Amniotic stem cell (primary cell): Measurements from ENCODE around the gene GZF1.

Experiments
- DNase-seq: peaks from one replicate; lab custom pipeline; 2025; lab: John Stamatoyannopoulos, UW

GZF1 gene

DNA sequence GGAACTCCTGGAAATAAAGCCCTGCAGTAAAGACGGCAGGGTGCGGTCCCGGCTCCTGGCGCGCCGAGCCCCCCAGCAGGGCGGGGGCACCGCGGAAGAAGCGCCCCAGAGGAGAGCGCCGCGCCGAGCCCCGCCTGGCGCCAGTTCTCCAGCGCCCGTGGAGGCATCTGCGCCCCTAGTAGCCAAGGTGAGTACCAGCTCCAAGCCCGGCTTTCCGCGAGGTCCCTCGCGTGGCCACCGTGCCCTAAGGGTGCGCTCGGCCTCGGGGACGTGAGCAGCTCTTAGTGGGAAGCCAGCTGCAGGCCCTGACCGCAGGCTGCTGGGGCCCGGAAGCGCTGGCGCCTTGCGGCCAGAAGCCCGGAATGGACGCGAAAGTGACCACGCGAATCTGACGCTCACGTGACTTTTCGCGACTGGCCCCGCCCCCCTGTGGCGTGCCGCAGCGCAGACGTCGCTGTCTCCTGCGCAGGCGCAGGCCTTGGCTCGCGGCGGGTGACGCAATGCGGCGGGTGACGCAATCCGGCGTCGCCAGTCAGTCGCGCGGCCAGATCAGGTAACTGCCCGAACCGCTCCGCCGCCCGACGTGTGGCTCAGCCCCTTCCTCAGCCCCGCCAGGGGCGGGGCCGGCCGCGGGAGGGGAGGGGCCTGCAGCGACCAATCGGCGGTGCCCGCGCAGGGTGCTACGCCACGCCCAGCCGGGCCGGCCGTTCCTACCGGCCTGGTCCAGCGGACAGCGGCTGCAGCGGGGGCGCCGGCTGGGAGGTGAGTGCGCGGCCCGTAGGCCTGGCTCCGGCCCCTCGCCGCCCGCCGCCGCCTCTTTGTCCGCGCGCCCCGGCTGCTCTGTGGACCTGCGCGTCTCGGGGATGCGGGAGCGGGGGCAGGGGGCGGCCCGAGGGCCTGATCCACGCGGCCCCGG lies at the start of gene GZF1:
Gene GZF1, plus strand, starts transcription at position 707 of the 916 bp plus-strand sequence. CDS start 2,202 bp downstream, outside the sequence.
- peak; percentile 95 for DNase-seq

DNA sequence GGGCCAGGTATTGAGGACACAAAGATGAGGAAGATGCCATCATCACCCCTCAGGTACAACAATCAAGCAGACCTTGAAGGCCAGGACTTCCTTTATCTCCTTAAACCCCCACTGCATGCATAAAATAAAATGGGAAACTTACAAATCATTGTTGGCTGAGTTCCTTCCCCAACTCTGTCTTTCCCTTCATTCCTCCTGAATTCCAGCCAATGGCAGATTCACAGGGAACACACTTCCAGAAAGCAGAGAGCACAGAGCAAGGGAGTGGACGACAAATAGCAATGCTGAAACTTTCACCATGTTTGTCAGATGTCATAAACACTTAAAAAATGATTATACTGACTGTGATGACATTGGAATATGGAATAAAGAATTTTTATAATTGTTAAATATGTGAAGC lies 48.7 kb upstream of the GZF1 start:
- DNase-seq, result no peak

DNA sequence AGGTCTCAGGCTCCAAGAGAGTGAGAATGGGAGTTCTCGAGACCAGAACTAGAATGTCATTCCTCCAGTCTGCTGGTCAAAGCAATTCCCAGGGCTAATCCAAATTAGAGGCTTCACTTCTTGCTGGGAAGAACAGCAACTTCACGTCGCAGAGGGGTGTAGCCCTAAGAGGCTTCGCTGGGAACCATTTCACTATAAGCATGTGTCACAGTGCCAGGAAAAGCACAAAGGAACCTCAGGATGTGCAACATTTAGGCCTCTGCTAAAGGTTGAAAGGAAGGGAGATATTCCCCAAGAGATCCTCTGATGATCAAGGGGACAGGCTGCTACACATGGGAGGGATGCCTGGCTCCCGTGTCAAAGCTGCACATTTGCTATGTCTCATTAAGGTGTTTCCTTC lies 47.3 kb upstream of the GZF1 start:
- no peak for DNase-seq

- DNase-seq, result no peak
Observed at GRCh38 chr20:23315099-23315498, 46.9 kb upstream of the GZF1 start.

- no peak for DNase-seq
Observed at GRCh38 chr20:23316626-23317025, 45.4 kb upstream of the GZF1 start.

DNA sequence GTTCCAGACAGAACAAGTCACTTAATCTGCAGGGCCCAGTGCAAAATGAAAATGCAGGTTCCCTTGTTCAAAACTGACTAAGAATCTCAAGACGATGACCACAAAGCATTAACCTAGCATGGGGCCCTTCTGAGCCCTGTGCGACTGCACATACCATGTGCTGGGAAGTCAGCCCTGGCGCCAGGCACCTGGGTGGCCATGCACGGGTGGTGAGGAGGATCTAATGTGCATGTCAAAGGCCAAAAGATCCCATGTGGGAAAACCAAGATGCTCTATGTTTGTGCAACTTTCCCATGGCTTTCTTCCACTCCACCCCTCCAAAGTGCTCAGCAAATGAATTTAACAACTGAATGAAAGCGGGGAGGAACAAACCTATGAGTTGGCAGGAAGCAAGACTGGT lies 44.9 kb upstream of the GZF1 start:
- no peak for DNase-seq

DNA sequence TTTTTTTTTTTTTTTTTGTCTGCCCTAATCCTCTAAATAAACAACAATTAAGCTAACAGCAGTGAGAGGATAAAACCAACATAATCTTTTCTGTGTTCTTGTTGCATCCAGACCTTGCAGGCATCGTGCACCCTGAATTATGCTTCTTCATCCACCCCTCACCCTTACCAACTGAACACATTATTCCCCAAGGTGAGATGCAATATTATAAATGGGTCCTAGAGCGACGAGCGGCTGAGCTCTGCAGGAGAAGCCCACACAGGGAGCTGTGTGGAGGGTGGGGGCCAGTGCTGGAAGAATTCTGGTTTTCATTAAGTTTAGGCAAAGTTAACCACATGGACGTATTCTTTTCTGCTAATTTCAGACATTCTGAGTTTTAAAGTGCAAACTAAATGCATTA lies 43.6 kb upstream of the GZF1 start:
- no peak for DNase-seq

DNA sequence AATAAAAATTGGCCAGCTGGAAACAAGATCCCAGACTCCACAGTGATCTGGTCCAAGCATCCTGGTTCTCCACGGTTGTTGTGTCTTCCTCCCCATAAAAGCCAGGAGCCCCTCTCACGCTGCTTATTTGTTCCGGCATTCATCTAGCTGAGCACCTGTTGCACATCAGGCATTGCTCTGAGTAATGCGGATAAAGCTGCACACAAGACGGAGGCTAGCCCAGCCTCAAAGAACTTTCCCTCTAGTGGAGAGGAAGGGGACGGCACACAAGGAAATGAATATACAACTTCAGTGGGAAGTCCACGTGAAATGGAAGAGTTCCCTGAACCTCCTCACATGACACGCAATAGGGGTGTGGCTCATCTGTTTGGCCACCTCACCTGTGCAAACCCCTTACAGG lies 41.7 kb upstream of the GZF1 start:
- no peak for DNase-seq

GRCh38 chr20:23325107-23325506 lies 36.9 kb upstream of the GZF1 start:
- DNase-seq, result no peak

DNA sequence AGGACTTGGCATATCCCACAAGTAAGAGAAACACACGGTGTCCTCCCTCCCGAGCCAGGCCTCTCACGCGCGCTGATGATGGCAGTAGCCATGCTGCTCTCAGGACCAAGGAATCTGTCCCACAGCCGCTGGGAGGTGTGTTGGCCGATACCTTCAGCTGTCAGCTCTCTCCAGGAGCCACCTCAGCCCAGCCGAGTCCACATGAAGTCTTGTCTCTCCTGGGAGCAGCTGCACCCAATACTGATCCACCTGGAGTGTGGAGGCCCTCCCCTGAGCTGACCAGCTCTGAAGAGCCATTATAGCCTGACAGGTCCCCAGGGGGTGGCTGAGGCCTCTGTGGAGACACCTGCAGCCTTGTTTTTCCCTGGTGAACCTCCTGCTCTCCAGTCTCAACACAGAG lies 35.2 kb upstream of the GZF1 start:
- DNase-seq, result no peak

DNA sequence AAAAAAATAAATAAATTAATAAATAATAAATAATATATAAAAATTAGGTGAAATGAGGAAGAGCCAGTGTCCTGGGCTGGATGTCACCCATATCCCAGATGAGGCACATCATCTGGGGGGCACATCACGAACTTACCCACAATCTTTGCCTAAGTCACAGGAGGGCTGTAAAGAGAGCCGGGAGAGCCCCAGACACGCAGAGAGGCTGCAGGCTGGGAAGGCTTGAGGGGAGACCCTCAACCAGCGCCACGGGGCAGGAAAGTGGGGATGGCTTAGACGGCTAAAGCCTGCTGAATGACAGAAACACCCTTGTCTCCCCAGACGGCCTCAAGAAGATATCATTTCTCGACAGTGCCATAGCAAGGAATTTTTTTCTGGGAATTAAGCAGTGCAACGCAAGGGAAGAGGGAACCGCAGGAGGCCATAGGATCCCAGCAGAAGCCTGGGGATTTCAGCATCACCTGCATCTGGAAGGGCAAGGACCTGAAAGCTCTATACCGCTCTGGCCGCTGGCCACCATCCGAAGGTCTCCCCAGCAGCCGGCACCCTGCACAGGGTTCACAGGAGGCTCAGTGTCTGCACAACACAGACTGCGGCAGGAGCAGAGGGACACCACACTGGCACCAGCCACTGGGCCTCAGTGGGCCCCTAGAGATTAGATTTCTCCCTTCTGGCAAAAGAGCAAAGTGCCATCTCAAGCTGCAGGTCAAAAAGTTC lies 34.2 kb upstream of the GZF1 start:
- no peak for DNase-seq

GRCh38 chr20:23331450-23332350 lies 30.3 kb upstream of the GZF1 start:
- DNase-seq, result no peak

DNA sequence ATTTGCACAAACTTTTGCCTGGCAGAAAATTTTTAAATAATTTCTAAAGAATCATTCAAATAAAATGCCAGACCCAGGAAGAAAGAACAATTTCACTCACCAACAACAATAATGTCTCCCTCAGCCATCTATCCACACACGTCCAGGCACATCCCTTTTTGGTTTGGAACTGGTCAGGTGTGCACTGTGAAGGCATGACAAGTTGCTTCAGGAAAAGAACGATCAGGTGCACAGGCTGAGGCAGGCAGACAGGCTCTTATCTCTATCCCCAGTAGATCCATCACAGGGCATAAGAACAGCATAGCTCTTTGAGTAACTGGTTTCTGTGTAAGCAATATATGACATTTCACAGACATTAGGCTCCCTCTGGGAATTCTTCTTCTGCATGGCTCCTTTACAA lies 29.5 kb upstream of the GZF1 start:
- DNase-seq, result no peak

DNA sequence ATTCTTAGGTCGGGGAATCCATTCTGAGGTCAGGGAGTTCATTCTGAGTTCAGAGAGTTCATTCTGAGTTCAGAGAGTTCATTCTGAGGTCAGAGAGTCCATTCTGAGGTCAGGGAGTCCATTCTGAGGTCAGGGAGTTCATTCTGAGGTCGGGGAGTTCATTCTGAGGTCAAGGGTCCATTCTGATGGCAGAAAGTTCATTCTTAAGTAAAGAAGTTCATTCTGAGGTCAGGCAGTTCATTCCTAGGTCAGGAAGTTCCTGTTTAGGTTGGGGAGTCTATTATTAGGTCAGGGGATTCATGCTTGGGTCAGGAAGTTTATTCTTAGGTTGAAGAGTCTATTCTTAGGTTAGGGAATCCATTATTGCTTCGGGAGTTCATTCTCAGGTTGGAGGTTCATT lies 27.9 kb upstream of the GZF1 start:
- no peak for DNase-seq

DNA sequence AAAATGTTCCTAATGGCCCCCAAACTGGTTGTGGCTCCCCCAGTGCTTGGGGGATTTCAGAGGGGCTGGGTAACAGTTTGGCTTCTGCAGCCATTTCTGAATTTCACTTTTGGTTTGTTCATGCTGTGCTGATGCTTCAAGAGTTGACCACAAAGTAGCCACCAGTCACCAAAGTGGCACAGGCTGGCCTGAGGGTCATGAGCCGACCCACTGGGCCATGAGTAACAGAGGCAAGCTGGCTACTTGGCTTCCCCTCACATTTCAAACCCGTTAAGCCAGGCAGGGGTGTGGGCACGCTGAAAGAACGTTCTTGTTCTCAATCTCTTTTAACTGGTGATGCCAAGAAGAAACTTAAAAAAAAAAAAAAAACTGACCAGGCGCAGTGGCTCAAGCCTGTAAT lies 26.5 kb upstream of the GZF1 start:
- no peak for DNase-seq

GRCh38 chr20:23336476-23336875 lies 25.5 kb upstream of the GZF1 start:
- no peak for DNase-seq

GRCh38 chr20:23337312-23337711 lies 24.7 kb upstream of the GZF1 start:
- DNase-seq, result no peak

GRCh38 chr20:23339986-23340385 lies 22.0 kb upstream of the GZF1 start:
- no peak for DNase-seq

DNA sequence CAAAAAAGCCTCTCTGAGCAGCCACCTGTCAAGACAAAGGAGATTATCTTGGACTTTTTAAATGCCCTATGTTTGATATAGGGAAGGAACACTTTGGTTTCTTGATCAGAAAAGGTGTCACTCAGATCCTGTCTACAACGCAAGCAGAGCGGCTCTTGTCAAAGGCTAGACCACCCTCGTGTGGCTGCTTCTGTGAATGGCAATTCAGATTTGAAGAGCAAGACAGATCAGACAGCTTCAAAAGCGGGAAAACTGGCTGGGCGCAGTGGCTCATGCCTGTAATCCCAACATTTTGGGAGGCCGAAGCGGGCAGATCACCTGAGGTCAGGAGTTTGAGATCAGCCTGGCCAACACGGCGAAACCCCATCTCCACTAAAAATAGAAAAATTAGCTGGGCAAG lies 21.5 kb upstream of the GZF1 start:
- peak; percentile 29 for DNase-seq

- DNase-seq, result no peak
Observed at GRCh38 chr20:23341073-23341472, 20.9 kb upstream of the GZF1 start.

- no peak for DNase-seq
Observed at GRCh38 chr20:23343590-23343989, 18.4 kb upstream of the GZF1 start.

GRCh38 chr20:23344336-23344735 lies 17.6 kb upstream of the GZF1 start:
- DNase-seq, result no peak
